Lower leg skin (tissue), 4 donors: ENCODE results near the gene COMT. TPM values are rescaled to one million over a fixed set of nuclear protein-coding genes. Genes with fewer than 3 reads are reported as not detected.

ENCODE experiments used
- DNase-seq, 2 donors: peaks; one replicate each; pipeline ENCODE4 v3.0.0-alpha.2; 2019; ENCODE audit warnings: low spot score in 2 of 2
- H3K4me3 ChIP-seq: fragments of 200-600 bp; sonication (generic); 2 replicates; pipeline ENCODE4 v1.5.1; 2017; ENCODE audit warnings: mild to moderate bottlenecking, low read depth; ENCODE audit not compliant: poor library complexity, severe bottlenecking
- POLR2A ChIP-seq, 2 donors: fragments of 450-650 bp; IDR thresholded peaks; one replicate each; pipeline ENCODE4 v1.6.1; 2016 to 2017; ENCODE audit warnings: antibody characterized with exemption in 2 of 2, mild to moderate bottlenecking in 1 of 2, moderate library complexity in 1 of 2
- WGBS, 2 donors: methylation state at CpG; one replicate each; pipeline ENCODE4 v1.1.5; 2018; 5-methylcytosine and 5-hydroxymethylcytosine counted together
- intact Hi-C: fragments of 100-400 bp; cut with DNase I; formaldehyde crosslinking; loops from one replicate; pipeline ENCODE4 v1.15.0; 2023; ENCODE audit warnings: low total_unique reads
- total RNA-seq, 4 donors: library from RNA; depleted of rRNA; stranded (reverse); fragments of >200 nt; gene quantifications; one replicate each; pipeline ENCODE4 v1.1.0, GENCODE V29; 2016
- TF ChIP-seq, protein P1 (sequence below), 3 donors: fragments of 450-650 bp; IDR thresholded peaks; one replicate each; pipeline ENCODE4 v1.5.1; 2016; ENCODE audit warnings: antibody characterized with exemption in 3 of 3, mild to moderate bottlenecking in 3 of 3, moderate library complexity in 2 of 3

The COMT gene
- total RNA-seq, 4 donors from 2014 or later, result 224 to 306 (median 272) TPM

DNA sequence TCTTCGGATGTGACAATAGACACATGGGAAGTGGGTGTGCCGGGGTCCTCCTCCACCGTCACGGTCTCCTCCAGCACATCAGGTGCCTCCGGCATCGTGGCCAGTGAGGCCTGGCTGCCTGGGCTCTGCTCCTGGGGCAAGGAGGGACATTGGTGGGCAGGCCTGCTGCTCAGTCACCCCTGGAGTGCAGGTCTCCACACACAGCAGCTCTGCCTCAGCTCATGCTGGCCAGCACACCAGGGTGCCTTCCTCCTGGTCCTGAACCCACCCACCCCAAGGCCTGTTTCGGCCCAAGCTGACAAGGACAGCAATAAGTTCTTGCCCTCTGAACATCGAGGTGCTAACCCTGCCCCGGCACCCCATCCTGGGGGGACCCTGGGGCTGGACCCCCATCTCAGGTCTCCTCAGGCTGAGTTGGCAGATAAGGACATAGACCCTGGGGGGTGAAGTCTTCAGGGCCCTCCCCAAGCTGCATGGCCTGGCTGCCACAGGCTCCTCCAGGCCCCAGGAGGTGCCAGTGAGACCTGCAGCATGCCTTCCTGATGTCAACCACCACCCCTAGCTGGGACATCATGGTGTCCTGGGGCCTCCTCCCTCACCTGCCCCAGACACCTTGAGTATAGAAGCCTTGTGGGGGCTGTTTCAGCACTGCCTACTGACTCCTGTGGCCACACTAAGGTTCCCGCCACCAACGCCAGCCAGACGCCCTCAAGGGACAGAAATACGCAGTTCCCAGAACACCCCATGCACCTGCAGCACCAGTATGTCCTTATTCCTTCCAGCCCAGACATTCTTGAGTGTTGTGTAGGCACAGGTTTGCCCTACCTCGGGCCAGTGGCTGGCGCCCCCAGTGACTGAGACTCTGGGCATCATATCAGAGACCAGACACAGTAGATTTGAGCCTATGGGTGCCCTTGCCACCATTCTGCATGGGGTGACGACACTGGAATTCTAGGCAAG is 40.7 kb downstream of the COMT start:
- no peak overlapping the region for H3K4me3 ChIP-seq
- intact Hi-C loops, result no loop called here
- DNase-seq, result no peak
- WGBS, 2 donors, result 92% methylated on average over 13 to 16 of the region's 16 CpGs
- TF ChIP-seq, protein P1, sequence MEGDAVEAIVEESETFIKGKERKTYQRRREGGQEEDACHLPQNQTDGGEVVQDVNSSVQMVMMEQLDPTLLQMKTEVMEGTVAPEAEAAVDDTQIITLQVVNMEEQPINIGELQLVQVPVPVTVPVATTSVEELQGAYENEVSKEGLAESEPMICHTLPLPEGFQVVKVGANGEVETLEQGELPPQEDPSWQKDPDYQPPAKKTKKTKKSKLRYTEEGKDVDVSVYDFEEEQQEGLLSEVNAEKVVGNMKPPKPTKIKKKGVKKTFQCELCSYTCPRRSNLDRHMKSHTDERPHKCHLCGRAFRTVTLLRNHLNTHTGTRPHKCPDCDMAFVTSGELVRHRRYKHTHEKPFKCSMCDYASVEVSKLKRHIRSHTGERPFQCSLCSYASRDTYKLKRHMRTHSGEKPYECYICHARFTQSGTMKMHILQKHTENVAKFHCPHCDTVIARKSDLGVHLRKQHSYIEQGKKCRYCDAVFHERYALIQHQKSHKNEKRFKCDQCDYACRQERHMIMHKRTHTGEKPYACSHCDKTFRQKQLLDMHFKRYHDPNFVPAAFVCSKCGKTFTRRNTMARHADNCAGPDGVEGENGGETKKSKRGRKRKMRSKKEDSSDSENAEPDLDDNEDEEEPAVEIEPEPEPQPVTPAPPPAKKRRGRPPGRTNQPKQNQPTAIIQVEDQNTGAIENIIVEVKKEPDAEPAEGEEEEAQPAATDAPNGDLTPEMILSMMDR (IDR thresholded peaks at IDR 0.05), result no peak
- TF ChIP-seq POLR2A (IDR thresholded peaks at IDR 0.05), result no peak

DNA sequence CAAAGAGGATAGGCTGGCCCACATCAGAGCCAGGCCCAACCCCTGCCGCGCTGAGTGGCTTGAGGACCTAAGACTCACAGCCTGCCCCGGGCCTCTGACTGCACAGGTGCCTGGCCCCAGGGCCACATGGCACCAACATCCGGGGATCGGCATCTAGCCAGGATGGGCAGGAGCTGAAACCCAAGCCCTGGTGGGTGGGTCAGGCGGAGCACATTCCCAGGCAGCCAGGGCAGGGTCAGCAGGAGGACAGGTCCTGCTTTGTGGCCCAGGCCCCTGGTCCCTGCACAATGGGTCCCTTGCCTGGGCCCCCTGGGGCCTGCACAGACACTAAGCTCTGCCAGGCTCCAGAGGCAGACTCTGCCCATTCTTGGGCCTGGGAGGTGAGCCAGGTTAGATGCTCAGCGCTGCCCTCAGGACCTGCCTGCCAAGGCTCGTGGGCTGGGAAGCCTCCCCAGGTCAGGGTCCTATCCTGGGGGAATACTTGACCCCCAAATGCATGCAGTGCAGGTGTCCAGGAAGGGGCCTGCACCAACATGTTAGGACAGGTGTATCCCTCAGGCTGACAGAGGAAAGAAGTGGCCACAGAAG is 41.5 kb downstream of the COMT start:
- 60 to 62% methylated on average over 7 to 8 of the region's 8 CpGs for WGBS, 2 donors
- intact Hi-C loops, result no loop called here
- TF ChIP-seq, protein P1 (IDR thresholded peaks at IDR 0.05), result no peak
- TF ChIP-seq POLR2A (IDR thresholded peaks at IDR 0.05), result no peak
- no peak for DNase-seq
- H3K4me3 ChIP-seq, result no peak overlapping the region

DNA sequence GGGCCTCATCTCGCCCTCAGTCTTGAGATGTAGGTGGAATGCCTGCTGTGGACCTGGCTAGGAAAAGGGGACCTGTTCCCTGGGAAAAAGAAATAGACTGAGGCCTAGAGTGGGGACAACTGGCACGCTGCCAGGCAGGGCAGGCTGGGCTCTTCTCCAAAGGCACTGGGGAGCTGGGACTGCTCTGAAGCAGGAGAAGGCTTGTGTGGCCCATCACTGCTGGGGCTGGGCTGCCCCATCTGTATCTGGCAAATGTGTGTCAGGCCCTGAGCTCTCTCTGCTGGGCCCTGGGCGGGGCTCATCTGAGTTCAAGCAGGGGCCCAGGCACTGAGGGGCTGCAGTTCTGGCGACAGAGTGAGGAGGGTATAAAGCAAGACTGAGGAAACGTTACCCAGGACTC is 42.2 kb downstream of the COMT start:
- DNase-seq, result no peak
- TF ChIP-seq POLR2A (IDR thresholded peaks at IDR 0.05), result no peak
- TF ChIP-seq, protein P1 (IDR thresholded peaks at IDR 0.05), result no peak
- no peak overlapping the region for H3K4me3 ChIP-seq
- 65 to 70% methylated on average over 5 of the region's 5 CpGs for WGBS, 2 donors
- intact Hi-C loops, result no loop called here

DNA sequence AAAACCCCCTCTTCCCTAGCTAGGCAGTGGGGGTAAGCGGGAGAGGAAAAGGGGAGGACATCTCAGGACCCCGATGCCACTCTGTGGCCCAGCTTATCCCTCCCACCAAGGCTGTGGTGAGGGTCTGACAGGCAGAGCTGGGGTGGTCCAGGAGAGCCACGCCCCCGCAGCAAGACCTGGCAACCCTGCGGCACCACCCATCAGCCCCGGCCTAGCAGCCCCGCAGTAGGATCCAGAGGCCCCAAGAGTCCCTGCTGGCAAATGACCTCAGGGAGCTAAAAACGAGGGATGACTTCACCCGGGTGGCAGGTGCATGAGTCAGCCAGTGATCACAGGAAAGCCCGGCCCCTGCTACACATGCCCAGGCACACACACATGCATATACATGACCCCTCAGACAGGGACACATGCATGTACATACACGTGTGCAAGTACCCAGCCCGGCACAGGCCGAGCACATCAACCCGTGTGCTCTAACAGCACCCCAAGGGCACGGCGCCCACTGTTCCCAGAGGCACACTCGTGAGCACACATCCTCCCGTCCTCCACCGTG is 42.7 kb downstream of the COMT start:
- H3K4me3 ChIP-seq, result no peak overlapping the region
- peak in 1 of 2 donors; percentile 54 for DNase-seq
- TF ChIP-seq, protein P1 (IDR thresholded peaks at IDR 0.05), result no peak
- TF ChIP-seq POLR2A (IDR thresholded peaks at IDR 0.05), result no peak
- WGBS, 2 donors, result 40 to 57% methylated on average over 15 to 18 of the region's 19 CpGs
- intact Hi-C loops, result no loop called here

DNA sequence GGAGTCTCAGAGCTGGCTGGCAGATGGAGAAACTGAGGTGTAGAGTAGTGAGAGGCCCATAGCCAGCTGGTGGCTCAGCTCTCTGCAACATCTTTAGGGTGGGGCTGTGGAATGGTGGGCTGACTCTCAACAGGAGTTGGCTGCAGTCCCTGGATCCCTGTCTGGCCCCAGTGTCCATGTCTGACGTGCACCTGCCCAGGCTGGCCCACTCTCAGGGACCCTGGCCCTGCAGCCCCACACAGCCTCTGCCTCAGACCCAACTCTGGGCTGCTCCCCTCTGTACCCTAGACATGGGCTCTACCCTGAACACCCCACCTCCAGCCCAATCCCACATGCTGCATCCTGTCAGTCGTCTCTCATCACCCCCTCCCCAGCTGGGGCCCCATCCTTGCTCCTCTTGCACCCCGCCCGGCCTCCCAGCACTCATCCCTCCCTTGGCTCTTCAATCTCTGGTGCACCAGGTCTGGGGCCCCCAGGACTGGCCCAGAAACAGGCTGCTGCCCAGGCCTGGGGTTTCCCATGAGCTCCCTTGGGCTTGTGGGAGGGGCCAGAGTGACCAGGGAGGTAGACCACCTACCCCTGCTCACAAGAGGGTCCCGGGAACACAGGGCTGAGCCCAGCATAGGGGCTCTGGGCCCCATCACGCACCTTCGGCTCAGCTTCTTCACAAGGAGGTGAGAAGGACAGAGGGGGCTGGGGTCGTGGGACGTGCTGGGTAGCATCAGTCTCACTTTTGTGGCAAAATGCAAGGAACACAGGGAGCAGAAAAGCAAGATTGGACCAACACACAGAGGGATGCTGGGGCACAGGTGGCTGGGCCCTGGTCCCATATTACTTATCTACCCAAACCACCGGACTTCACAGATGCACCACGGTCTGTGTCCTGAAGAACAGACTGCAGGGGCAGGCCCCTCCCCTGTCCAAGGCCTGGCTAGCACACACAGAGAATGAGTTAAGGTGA is 43.6 kb downstream of the COMT start:
- no peak for TF ChIP-seq POLR2A (IDR thresholded peaks at IDR 0.05)
- TF ChIP-seq, protein P1 (IDR thresholded peaks at IDR 0.05), result no peak
- H3K4me3 ChIP-seq, result no peak overlapping the region
- WGBS, 2 donors, result 75 to 82% methylated on average over 11 of the region's 11 CpGs
- intact Hi-C loops, result no loop called here
- no peak for DNase-seq
